DMS 273 (cell line): ENCODE data around the gene KISS1.

Source experiments
- DNase-seq: peaks from one replicate; lab custom pipeline; 2025; ENCODE audit not compliant: unreplicated experiment; lab: John Stamatoyannopoulos, UW

Gene KISS1

GRCh38 chr1:204192589-204193352 lies 3.5 kb downstream of the KISS1 start:
- no peak for DNase-seq

- DNase-seq: no peak
Measured at GRCh38 chr1:204192046-204192445, 4.2 kb downstream of the KISS1 start.

GRCh38 chr1:204191456-204191855 lies 4.8 kb downstream of the KISS1 start:
- no peak for DNase-seq

- DNase-seq: peak; percentile 70
Measured at GRCh38 chr1:204190212-204191211, 5.8 kb downstream of the KISS1 start.

- no peak for DNase-seq
Measured at GRCh38 chr1:204188959-204189639, 7.2 kb downstream of the KISS1 start.

GRCh38 chr1:204186597-204186996 lies 9.7 kb downstream of the KISS1 start:
- DNase-seq: no peak

- no peak for DNase-seq
Measured at GRCh38 chr1:204181116-204181515, 15.2 kb downstream of the KISS1 start.

- no peak for DNase-seq
Measured at GRCh38 chr1:204180133-204180532, 16.2 kb downstream of the KISS1 start.

- no peak for DNase-seq
Measured at GRCh38 chr1:204178487-204179281, 17.6 kb downstream of the KISS1 start.

- no peak for DNase-seq
Measured at GRCh38 chr1:204177133-204177532, 19.2 kb downstream of the KISS1 start.

- no peak for DNase-seq
Measured at GRCh38 chr1:204176049-204176448, 20.2 kb downstream of the KISS1 start.

GRCh38 chr1:204174958-204175357 lies 21.3 kb downstream of the KISS1 start:
- no peak for DNase-seq

GRCh38 chr1:204172404-204173029 lies 23.8 kb downstream of the KISS1 start:
- DNase-seq: no peak

- DNase-seq: no peak
Measured at GRCh38 chr1:204171751-204172178, 24.5 kb downstream of the KISS1 start.

GRCh38 chr1:204170494-204171155 lies 25.7 kb downstream of the KISS1 start:
- no peak for DNase-seq

- no peak for DNase-seq
Measured at GRCh38 chr1:204169858-204170257, 26.4 kb downstream of the KISS1 start.

- no peak for DNase-seq
Measured at GRCh38 chr1:204167730-204168129, 28.6 kb downstream of the KISS1 start.

GRCh38 chr1:204166219-204166618 lies 30.1 kb downstream of the KISS1 start, which contains the start of gene REN:
REN (minus strand) TSS chr1:204166337; CDS start chr1:204166293, 44 bp downstream.
- DNase-seq: no peak

- DNase-seq: peak; percentile 90
Measured at GRCh38 chr1:204162494-204163074, 33.7 kb downstream of the KISS1 start.
